Measurements from ENCODE around the gene SYT7. TPM values are rescaled to one million over a fixed set of nuclear protein-coding genes. Genes with fewer than 3 reads are reported as not detected.

Gene SYT7
- total RNA-seq, 2 donors from 2014 or later: 8.6 to 12.2 TPM

- intact Hi-C loops (cut with DNase I): no loop called here
- Histone ChIP-seq H3K36me3 (replicated peaks in 1 of 2; ENCODE audit: insufficient read depth in 1 of 2, low read depth in 2 of 2) (no peaks in the 10 kb centered on the region), H3K27ac (no peak overlapping the region), H3K4me3 (no peak overlapping the region), H3K4me1 (peaks cover 5% of the 10 kb centered on the region), H3K9me3 (no peaks in the 10 kb centered on the region), H3K27me3 (no peaks in the 10 kb centered on the region)
- TF ChIP-seq POLR2A (IDR thresholded peaks at IDR 0.05) (no peak), CTCF (IDR thresholded peaks at IDR 0.05) (no peak)
- 64 to 68% methylated on average over 5 to 8 of the region's 8 CpGs for WGBS, 2 donors
- no peak for DNase-seq
- no peak for ATAC-seq
Measured at GRCh38 chr11:61503135-61503770, 77.6 kb downstream of the SYT7 start.

- no peaks in the 10 kb centered on the region for H3K27me3 ChIP-seq
- DNase-seq (no peak), ATAC-seq (no peak)
- no peaks in the 10 kb centered on the region for H3K36me3 ChIP-seq (replicated peaks in 1 of 2; ENCODE audit: insufficient read depth in 1 of 2, low read depth in 2 of 2)
- TF ChIP-seq POLR2A (IDR thresholded peaks at IDR 0.05) (no peak), CTCF (IDR thresholded peaks at IDR 0.05) (no peak)
- 80 to 91% methylated on average over 1 of the region's 1 CpG for WGBS, 2 donors
- H3K27ac ChIP-seq: no peak overlapping the region
- H3K4me1 ChIP-seq: no peaks in the 10 kb centered on the region
- no peak overlapping the region for H3K4me3 ChIP-seq
- no peaks in the 10 kb centered on the region for H3K9me3 ChIP-seq
- intact Hi-C loops (cut with DNase I): no loop called here
Measured at GRCh38 chr11:61502522-61502921, 78.4 kb downstream of the SYT7 start.

GRCh38 chr11:61499816-61500491 is 80.9 kb downstream of the SYT7 start:
- no peak for DNase-seq
- TF ChIP-seq CTCF (IDR thresholded peaks at IDR 0.05) (no peak), POLR2A (IDR thresholded peaks at IDR 0.05) (no peak)
- intact Hi-C loops (cut with DNase I): no loop called here
- no peak for ATAC-seq
- WGBS, 2 donors: 81 to 83% methylated on average over 11 to 12 of the region's 12 CpGs
- no peak overlapping the region for H3K4me3 ChIP-seq
- no peak overlapping the region for H3K27ac ChIP-seq
- no peaks in the 10 kb centered on the region for H3K27me3 ChIP-seq
- H3K36me3 ChIP-seq (replicated peaks in 1 of 2; ENCODE audit: insufficient read depth in 1 of 2, low read depth in 2 of 2): no peaks in the 10 kb centered on the region
- no peaks in the 10 kb centered on the region for H3K9me3 ChIP-seq
- H3K4me1 ChIP-seq: no peaks in the 10 kb centered on the region

- intact Hi-C loops (cut with DNase I): no loop called here
- H3K4me1 ChIP-seq: no peaks in the 10 kb centered on the region
- no peaks in the 10 kb centered on the region for H3K27me3 ChIP-seq
- 71 to 74% methylated on average over 13 to 15 of the region's 15 CpGs for WGBS, 2 donors
- no peaks in the 10 kb centered on the region for H3K36me3 ChIP-seq (replicated peaks in 1 of 2; ENCODE audit: insufficient read depth in 1 of 2, low read depth in 2 of 2)
- TF ChIP-seq CTCF (IDR thresholded peaks at IDR 0.05): no peak
- no peak for TF ChIP-seq POLR2A (IDR thresholded peaks at IDR 0.05)
- DNase-seq: no peak
- ATAC-seq: no peak
- no peaks in the 10 kb centered on the region for H3K9me3 ChIP-seq
- no peak overlapping the region for H3K4me3 ChIP-seq
- H3K27ac ChIP-seq: no peak overlapping the region
Measured at GRCh38 chr11:61498767-61499341, 82.0 kb downstream of the SYT7 start.
